CD4-positive, alpha-beta memory T cell (primary cell): ENCODE data around the gene KRT32. TPM values are rescaled to one million over a fixed set of nuclear protein-coding genes. Genes with fewer than 3 reads are reported as not detected.
A peak's percentile ranks its signal among the peaks of the same experiment; 100 is the strongest.

Experiments
- CTCF ChIA-PET: fragments of 350-600 bp; sonication (Branson Sonifier 250); formaldehyde crosslinking; loops from one replicate; lab custom pipeline; 2021; ENCODE audit warnings: inconsistent platforms; ENCODE audit not compliant: partially characterized antibody; lab: Charles Lee
- POLR2A ChIA-PET: fragments of 350-600 bp; sonication (Branson Sonifier 250); formaldehyde crosslinking; loops from one replicate; lab custom pipeline; 2021; ENCODE audit not compliant: partially characterized antibody; lab: Charles Lee
- DNase-seq, 5 donors: peaks; one replicate each; pipeline versions ENCODE4 v3.0.0 to v3.0.0-alpha.2; 2020 to 2022; ENCODE audit warnings: mixed read lengths in 1 of 5
- H3K27ac ChIP-seq: one replicate; pipeline ENCODE4 v1.7.0; 2013; ENCODE audit warnings: low read depth, low read length
- H3K27me3 ChIP-seq: 2 replicates; pipeline ENCODE4 v1.7.0; 2013; ENCODE audit warnings: mild to moderate bottlenecking, low read length, moderate library complexity; ENCODE audit not compliant: insufficient read depth
- H3K36me3 ChIP-seq: 2 replicates; pipeline ENCODE4 v1.7.0; 2013; ENCODE audit warnings: mild to moderate bottlenecking, low read length, moderate library complexity; ENCODE audit not compliant: insufficient read depth
- H3K4me1 ChIP-seq: 2 replicates; pipeline ENCODE4 v1.7.0; 2013; ENCODE audit warnings: mild to moderate bottlenecking, low read length, moderate library complexity; ENCODE audit not compliant: insufficient read depth
- H3K4me3 ChIP-seq, 2 donors: one replicate each; pipeline ENCODE4 v1.7.0; 2013; ENCODE audit warnings: low read length in 2 of 2, mild to moderate bottlenecking in 1 of 2
- H3K9me3 ChIP-seq, 2 donors: one replicate each; pipeline ENCODE4 v1.7.0; 2013; ENCODE audit warnings: low read length in 2 of 2, control low read depth in 1 of 2; ENCODE audit not compliant: control insufficient read depth in 1 of 2
- H3K27ac Mint-ChIP-seq, 7 donors: one replicate each; pipeline ENCODE4 v1.8.0; 2020 to 2021; ENCODE audit warnings: mixed read lengths in 7 of 7, mild to moderate bottlenecking in 6 of 7, inconsistent platforms in 3 of 7, moderate library complexity in 3 of 7
- H3K27me3 Mint-ChIP-seq, 2 donors: one replicate each; pipeline ENCODE4 v1.8.0; 2020 to 2021; ENCODE audit warnings: mixed read lengths in 2 of 2
- H3K36me3 Mint-ChIP-seq, 2 donors: one replicate each; pipeline ENCODE4 v1.8.0; 2020 to 2021; ENCODE audit warnings: mixed read lengths in 2 of 2, inconsistent platforms in 1 of 2, mild to moderate bottlenecking in 1 of 2
- H3K4me1 Mint-ChIP-seq, 4 donors: one replicate each; pipeline ENCODE4 v1.8.0; 2020 to 2021; ENCODE audit warnings: mixed read lengths in 4 of 4, mild to moderate bottlenecking in 1 of 4
- H3K4me3 Mint-ChIP-seq, 8 donors: one replicate each; pipeline ENCODE4 v1.8.0; 2020 to 2021; ENCODE audit warnings: mixed read lengths in 8 of 8, mild to moderate bottlenecking in 7 of 8, moderate library complexity in 6 of 8, inconsistent platforms in 3 of 8
- H3K9me3 Mint-ChIP-seq, 8 donors: one replicate each; pipeline ENCODE4 v1.8.0; 2020 to 2021; ENCODE audit warnings: mixed read lengths in 8 of 8, mild to moderate bottlenecking in 5 of 8, inconsistent platforms in 3 of 8, moderate library complexity in 1 of 8
- intact Hi-C: fragments of 100-400 bp; cut with micrococcal nuclease; formaldehyde crosslinking; loops from one replicate; pipeline ENCODE4 v1.15.1; 2023
- polyA plus RNA-seq, 2 donors: library from polyadenylated mRNA; unstranded; fragments of 300-500 nt; fragmentation: Illumina TruSeq; gene quantifications; one replicate each; pipeline ENCODE4 v1.2.3, GENCODE V29; 2021
- total RNA-seq, 2 experiments: library from RNA; stranded (reverse); gene quantifications; one replicate each; pipeline ENCODE4 v1.2.3, GENCODE V29; 2021

Gene KRT32
- total and polyA plus RNA-seq, 4 experiments from 2014 or later, result not detected

DNA sequence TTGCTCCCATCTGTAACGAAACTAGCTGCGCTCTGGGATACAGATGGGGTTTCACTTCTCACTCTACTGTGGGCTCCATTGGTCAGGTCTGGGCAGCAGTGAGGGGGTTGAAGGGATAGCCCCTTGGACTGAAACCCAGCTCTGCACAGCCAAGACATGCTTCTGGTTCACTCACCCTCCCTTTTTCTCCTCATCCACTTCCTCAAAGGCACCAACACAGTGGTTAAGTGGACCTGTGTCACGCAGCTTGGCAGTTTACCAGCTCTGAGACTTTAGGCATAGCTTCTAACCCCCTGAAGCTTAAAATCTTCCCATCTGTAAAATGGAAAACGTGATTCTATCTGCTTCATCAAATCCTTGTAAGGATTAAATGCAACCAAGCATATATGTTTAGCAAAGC, 14.9 kb downstream of the KRT32 start:
- intact Hi-C loops, result no loop called here
- Histone ChIP-seq H3K9me3 (no peaks in the 10 kb centered on the region), H3K4me3 (no peak overlapping the region), H3K4me1 (no peaks in the 10 kb centered on the region), H3K27me3 (no peaks in the 10 kb centered on the region), H3K36me3 (no peaks in the 10 kb centered on the region), H3K27ac (no peak overlapping the region)
- peak overlapping the region in 2 of 7 donors; percentile 50 to 55 for H3K27ac Mint-ChIP-seq
- DNase-seq, result no peak
- H3K4me3 Mint-ChIP-seq, result no peak overlapping the region
- peaks cover 0 to 2% (median 0%) of the 10 kb centered on the region in 8 donors for H3K9me3 Mint-ChIP-seq
- H3K4me1 Mint-ChIP-seq, result peaks cover 0 to 4% (median 0%) of the 10 kb centered on the region in 4 donors
- POLR2A ChIA-PET, result no interaction called here
- CTCF ChIA-PET, result interaction anchor here (0.9 to 1.8 kb wide), 2 partner anchors 9 to 423 kb away, joined by 3 to 4 read pairs; no protein-coding TSS in a partner anchor
- H3K27me3 Mint-ChIP-seq, result peaks cover 0 to 7% of the 10 kb centered on the region in 2 donors
- no peaks in the 10 kb centered on the region for H3K36me3 Mint-ChIP-seq

DNA sequence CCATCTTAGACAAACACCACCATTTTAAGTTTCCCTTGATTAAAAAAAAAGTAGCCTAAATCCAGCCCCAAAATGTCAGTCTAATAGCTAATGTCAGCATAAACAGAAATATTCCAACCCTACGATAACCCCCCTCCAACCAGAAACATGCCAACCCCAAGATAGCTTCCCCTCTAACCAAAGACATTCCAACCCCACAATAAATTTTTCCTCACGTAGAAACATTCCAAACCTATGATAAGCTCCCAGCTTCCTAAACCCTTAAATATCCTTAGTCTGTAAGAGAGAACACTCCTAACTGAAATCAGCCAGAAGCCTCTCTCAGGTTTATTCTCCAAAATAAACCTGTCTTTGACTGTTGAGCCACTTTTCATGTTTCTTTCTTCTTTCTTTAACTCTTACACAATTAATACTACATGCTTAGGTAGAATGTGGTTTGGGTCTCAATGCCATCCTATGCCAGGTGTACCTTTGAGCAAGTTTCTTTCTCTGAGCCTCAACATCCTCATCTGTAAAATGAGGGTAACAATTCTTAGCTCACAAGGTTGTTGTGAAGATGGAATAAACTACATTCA, 15.9 kb downstream of the KRT32 start:
- ChIA-PET CTCF (interaction anchor here (1.8 kb wide), 1 partner anchor 10 kb away, joined by 4 read pairs; no protein-coding TSS in a partner anchor), POLR2A (no interaction called here)
- Histone ChIP-seq H3K27me3 (no peaks in the 10 kb centered on the region), H3K36me3 (no peaks in the 10 kb centered on the region), H3K4me1 (no peaks in the 10 kb centered on the region), H3K9me3 (no peaks in the 10 kb centered on the region), H3K27ac (no peak overlapping the region), H3K4me3 (no peak overlapping the region)
- Mint-ChIP-seq H3K4me1 (peaks cover 0 to 4% (median under 1%) of the 10 kb centered on the region in 4 donors), H3K4me3 (no peak overlapping the region), H3K27ac (peak overlapping the region in 1 of 7 donors; percentile 32), H3K36me3 (no peaks in the 10 kb centered on the region), H3K27me3 (peaks cover 1 to 8% of the 10 kb centered on the region in 2 donors), H3K9me3 (peaks cover 0 to 2% (median 0%) of the 10 kb centered on the region in 8 donors)
- no peak for DNase-seq
- intact Hi-C loops, result no loop called here

DNA sequence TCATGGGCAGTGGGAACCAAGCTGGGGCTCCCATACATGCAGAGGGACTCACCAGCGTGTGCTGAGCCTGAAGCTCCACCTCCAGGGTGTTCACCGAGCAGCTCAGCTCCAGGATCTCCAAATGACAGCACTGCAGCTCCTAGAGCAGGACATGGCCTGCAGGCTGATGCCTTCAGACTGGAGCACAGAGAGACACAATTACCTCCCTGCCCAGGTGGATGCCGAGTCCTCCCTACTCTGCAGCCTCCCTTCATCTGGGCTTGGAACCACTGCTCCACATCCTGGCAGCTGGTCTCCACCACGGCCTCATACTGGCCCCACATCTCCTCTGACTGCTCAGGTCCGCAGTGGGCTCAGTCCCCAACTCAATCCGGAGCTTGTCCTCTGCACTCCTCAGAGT, 18.2 kb downstream of the KRT32 start:
- peaks cover 0 to 2% (median 0%) of the 10 kb centered on the region in 8 donors for H3K9me3 Mint-ChIP-seq
- POLR2A ChIA-PET, result no interaction called here
- H3K36me3 Mint-ChIP-seq, result no peaks in the 10 kb centered on the region
- H3K4me1 Mint-ChIP-seq, result peaks cover 0 to 3% (median under 1%) of the 10 kb centered on the region in 4 donors
- H3K36me3 ChIP-seq, result no peaks in the 10 kb centered on the region
- no peaks in the 10 kb centered on the region for H3K9me3 ChIP-seq
- H3K4me1 ChIP-seq, result no peaks in the 10 kb centered on the region
- no peak overlapping the region for H3K4me3 ChIP-seq
- H3K27me3 Mint-ChIP-seq, result peaks cover 1 to 9% of the 10 kb centered on the region in 2 donors
- H3K4me3 Mint-ChIP-seq, result no peak overlapping the region
- no peak for DNase-seq
- CTCF ChIA-PET, result no interaction called here
- intact Hi-C loops, result no loop called here
- peak overlapping the region in 1 of 7 donors; percentile 57 for H3K27ac Mint-ChIP-seq
- no peaks in the 10 kb centered on the region for H3K27me3 ChIP-seq
- H3K27ac ChIP-seq, result no peak overlapping the region

DNA sequence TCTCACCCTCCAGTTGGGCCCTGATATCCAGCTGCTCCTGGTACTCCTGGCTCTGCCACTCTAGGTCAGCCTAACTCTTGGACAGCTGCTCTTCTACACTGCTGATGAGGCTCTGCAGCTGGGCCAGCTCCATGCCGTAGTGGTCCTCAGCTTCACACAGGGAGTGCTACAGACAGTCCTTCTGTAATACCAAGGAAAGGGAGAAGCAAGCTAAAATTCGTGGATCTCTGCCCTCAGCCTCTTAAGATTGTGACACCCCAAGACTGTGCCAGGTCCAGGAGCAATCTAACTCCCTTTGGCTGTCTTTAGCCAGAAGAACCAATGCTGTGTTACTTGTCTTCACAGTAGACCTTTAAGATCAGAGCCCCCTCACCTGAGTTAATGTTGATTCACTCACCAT, 18.7 kb downstream of the KRT32 start:
- Mint-ChIP-seq H3K27ac (peak overlapping the region in 2 of 7 donors; percentile 13 to 41), H3K4me3 (no peak overlapping the region), H3K27me3 (peaks cover 1 to 9% of the 10 kb centered on the region in 2 donors), H3K4me1 (peaks cover 0 to 3% (median under 1%) of the 10 kb centered on the region in 4 donors), H3K36me3 (no peaks in the 10 kb centered on the region), H3K9me3 (peaks cover 0 to 2% (median 0%) of the 10 kb centered on the region in 8 donors)
- Histone ChIP-seq H3K27ac (no peak overlapping the region), H3K36me3 (no peaks in the 10 kb centered on the region), H3K9me3 (no peaks in the 10 kb centered on the region), H3K4me1 (no peaks in the 10 kb centered on the region), H3K27me3 (no peaks in the 10 kb centered on the region), H3K4me3 (no peak overlapping the region)
- DNase-seq, result no peak
- POLR2A ChIA-PET, result no interaction called here
- CTCF ChIA-PET, result no interaction called here
- intact Hi-C loops, result no loop called here

DNA sequence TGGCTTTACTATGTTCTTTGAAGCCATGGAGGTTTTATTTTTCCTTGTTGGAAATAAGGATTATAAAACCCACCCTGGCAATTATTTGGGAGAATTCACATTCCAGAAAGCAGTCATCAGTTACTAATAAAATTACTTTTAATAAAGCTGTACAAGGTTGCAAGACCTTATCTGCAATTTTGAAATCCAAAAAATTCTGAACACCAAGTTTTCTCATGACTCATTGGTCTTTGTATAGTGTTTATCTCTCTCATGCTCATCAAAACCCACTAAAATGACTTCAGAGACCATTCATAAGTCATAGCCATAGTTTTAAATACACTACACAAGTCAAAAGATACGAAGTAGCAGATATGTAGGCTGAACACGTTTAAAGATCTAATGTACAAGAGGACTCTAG, 20.4 kb downstream of the KRT32 start:
- Mint-ChIP-seq H3K4me1 (peaks cover 0 to 3% (median under 1%) of the 10 kb centered on the region in 4 donors), H3K4me3 (no peak overlapping the region), H3K9me3 (peaks cover 0 to 2% (median 0%) of the 10 kb centered on the region in 8 donors), H3K27ac (no peak overlapping the region), H3K36me3 (no peaks in the 10 kb centered on the region), H3K27me3 (peaks cover 5 to 9% of the 10 kb centered on the region in 2 donors)
- H3K27me3 ChIP-seq, result no peaks in the 10 kb centered on the region
- no peaks in the 10 kb centered on the region for H3K36me3 ChIP-seq
- POLR2A ChIA-PET, result no interaction called here
- intact Hi-C loops, result no loop called here
- no peak for DNase-seq
- no peak overlapping the region for H3K27ac ChIP-seq
- no peaks in the 10 kb centered on the region for H3K9me3 ChIP-seq
- H3K4me3 ChIP-seq, result no peak overlapping the region
- H3K4me1 ChIP-seq, result no peaks in the 10 kb centered on the region
- CTCF ChIA-PET, result no interaction called here

DNA sequence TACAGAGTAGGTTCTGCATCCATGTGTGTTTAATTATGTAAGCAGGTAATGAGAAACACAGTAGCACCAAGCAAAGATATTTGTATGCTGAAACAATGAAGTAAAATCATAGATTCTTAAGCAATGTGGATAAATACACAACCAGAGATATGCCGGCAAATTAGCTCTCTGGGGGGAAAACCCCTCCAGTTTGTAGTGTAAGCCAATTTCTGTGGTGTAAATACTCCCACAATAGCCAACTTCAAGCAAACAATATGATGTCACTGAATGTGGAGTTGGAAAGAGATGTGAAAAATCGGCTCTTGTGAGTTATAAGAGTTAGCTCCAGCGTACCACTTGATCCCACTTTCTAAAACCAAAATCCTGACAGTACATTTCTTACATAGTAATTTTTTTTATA, 22.5 kb downstream of the KRT32 start:
- no peaks in the 10 kb centered on the region for H3K36me3 ChIP-seq
- no peak overlapping the region for H3K27ac Mint-ChIP-seq
- H3K27me3 Mint-ChIP-seq, result peaks cover 5 to 8% of the 10 kb centered on the region in 2 donors
- no peaks in the 10 kb centered on the region for H3K4me1 ChIP-seq
- no peak overlapping the region for H3K27ac ChIP-seq
- no peak for DNase-seq
- H3K27me3 ChIP-seq, result no peaks in the 10 kb centered on the region
- intact Hi-C loops, result no loop called here
- H3K4me3 ChIP-seq, result no peak overlapping the region
- H3K9me3 ChIP-seq, result no peaks in the 10 kb centered on the region
- peaks cover 0 to 5% (median 0%) of the 10 kb centered on the region in 8 donors for H3K9me3 Mint-ChIP-seq
- no peak overlapping the region for H3K4me3 Mint-ChIP-seq
- H3K4me1 Mint-ChIP-seq, result peaks cover 0 to 2% (median under 1%) of the 10 kb centered on the region in 4 donors
- ChIA-PET POLR2A (interaction anchor here (0.9 kb wide), 1 partner anchor 41 kb away, joined by 3 read pairs; no protein-coding TSS in a partner anchor), CTCF (no interaction called here)
- H3K36me3 Mint-ChIP-seq, result no peaks in the 10 kb centered on the region

DNA sequence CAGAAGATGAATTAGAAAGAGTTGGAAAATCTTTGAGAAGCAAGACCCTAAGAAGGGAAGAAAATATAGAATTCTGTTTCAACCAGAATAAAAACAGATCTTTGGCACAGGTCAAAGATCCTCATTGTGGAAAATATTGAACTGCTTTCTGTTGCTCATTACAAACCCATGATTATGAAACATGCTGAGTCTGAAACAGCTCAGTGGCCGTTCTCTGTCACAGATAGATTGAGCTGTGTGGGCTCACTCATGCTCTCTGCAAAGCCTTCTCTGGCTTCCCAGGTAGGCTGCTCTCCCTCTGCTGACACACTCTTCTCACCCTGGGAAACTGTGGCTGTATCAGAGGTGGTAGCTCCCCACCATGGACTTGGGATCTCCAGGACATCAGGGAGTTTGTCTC, 23.0 kb downstream of the KRT32 start:
- intact Hi-C loops, result no loop called here
- DNase-seq, result no peak
- no peaks in the 10 kb centered on the region for H3K4me1 ChIP-seq
- Mint-ChIP-seq H3K4me3 (no peak overlapping the region), H3K4me1 (peaks cover 0 to 4% (median 2%) of the 10 kb centered on the region in 4 donors), H3K9me3 (peaks cover 0 to 5% (median 0%) of the 10 kb centered on the region in 8 donors), H3K36me3 (no peaks in the 10 kb centered on the region), H3K27ac (peak overlapping the region in 1 of 7 donors; percentile 30), H3K27me3 (peaks cover 5 to 9% of the 10 kb centered on the region in 2 donors)
- POLR2A ChIA-PET, result no interaction called here
- no peak overlapping the region for H3K27ac ChIP-seq
- no peaks in the 10 kb centered on the region for H3K36me3 ChIP-seq
- no peaks in the 10 kb centered on the region for H3K9me3 ChIP-seq
- H3K4me3 ChIP-seq, result no peak overlapping the region
- H3K27me3 ChIP-seq, result no peaks in the 10 kb centered on the region
- CTCF ChIA-PET, result no interaction called here
